GM20431 (cell line): ENCODE results near the gene HCFC1R1.

Source experiments
- in situ Hi-C: fragments of 300-500 bp; cut with MseI, MboI; formaldehyde crosslinking; loops from one replicate; pipeline ENCODE4 v1.15.0; 2020; ENCODE audit warnings: low sequenced_read_pairs; ENCODE audit not compliant: unreplicated experiment

HCFC1R1 gene

GRCh38 chr16:3036726-3037315 is 13.1 kb upstream of the HCFC1R1 start, which contains the start of gene BICDL2:
Gene BICDL2 (minus strand): TSS chr16:3036944. CDS start chr16:3035496, 1,448 bp downstream.
- in situ Hi-C loops = no loop called here

GRCh38 chr16:3035972-3036725 is 12.4 kb upstream of the HCFC1R1 start:
- in situ Hi-C loops = no loop called here

DNA sequence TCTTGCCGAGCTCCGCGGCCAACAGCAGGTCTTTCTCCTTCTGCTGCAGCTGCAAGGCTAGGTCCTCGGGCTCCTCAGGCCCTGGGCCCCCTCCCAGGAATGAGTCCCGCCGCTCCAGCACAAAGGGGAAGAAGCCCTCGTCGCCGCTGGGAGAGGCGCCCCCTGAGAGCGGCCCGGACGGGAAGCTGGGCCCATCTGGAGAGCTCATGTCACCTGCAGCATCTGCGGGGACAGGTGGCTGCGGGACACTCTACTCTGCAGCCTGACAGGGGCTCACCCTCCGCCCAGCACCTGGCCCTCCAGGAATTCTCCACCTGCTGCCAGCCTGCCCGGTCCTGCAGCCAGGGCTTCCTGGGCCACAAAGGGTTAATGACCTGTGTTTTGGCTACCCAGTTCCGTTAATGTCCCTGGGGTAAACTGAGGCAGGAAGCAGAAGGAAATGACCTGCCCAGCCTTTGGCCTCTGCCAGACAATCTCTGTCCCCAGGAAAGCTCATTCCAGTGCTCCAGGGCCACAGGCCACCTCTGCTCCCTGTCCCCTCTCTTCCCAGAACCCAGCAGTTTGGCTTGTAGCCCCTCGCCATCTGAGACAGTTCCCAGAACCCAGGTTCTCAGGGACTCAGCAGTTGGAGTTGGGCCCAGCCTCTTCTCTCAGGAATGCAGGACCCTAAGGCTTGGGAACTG is 11.7 kb upstream of the HCFC1R1 start:
- in situ Hi-C loops = no loop called here

GRCh38 chr16:3032624-3033023 is 8.9 kb upstream of the HCFC1R1 start:
- in situ Hi-C loops = no loop called here

DNA sequence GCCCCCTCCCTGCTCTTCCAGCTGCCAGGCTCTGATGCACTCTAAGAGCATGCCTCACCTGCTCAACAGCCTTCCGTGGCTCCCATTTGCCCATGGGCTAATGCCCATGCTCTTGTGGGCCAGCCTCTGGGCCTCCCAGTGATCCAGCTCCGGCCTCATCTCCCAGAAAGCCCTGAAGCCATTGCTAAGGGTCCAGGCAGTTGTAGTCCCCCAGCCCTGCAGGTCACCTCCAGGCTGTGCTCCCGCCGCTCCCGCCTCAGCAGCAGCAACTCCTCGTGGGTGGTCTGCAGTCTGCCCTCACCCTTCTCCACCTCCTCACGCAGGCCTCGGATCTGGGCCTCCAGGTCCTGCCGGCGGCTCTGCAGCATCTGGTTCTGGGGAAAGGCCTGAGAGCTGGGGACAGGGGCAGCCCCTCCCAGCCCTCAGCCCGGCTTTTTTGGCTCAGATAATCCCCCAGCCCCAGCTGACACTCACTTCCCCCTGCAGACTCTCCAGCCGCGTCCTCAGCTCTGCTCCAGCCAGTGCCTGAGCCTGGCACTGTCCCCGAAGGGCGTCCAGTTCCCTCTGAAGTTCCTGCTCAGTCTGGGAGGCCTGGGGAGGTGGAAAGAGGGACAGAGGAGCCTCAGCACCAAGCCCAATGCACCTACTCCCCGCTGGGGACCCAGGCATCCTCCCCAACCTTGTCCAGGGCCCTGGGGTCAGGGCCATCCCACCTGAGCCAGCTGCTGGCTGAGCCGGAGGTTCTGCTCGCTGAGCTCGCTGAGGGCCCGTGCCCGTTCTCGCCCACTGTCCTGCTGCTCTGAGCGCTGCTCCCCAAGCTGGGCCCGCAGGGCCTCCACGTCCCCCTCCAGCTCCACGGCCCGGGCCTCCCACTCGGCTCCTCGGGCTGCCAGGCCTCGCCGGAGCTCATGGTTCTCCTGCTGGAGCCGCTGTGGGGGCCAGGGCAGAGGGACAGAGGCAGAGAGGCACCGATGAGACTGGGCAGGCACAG is 6.8 kb upstream of the HCFC1R1 start:
- in situ Hi-C loops = no loop called here

DNA sequence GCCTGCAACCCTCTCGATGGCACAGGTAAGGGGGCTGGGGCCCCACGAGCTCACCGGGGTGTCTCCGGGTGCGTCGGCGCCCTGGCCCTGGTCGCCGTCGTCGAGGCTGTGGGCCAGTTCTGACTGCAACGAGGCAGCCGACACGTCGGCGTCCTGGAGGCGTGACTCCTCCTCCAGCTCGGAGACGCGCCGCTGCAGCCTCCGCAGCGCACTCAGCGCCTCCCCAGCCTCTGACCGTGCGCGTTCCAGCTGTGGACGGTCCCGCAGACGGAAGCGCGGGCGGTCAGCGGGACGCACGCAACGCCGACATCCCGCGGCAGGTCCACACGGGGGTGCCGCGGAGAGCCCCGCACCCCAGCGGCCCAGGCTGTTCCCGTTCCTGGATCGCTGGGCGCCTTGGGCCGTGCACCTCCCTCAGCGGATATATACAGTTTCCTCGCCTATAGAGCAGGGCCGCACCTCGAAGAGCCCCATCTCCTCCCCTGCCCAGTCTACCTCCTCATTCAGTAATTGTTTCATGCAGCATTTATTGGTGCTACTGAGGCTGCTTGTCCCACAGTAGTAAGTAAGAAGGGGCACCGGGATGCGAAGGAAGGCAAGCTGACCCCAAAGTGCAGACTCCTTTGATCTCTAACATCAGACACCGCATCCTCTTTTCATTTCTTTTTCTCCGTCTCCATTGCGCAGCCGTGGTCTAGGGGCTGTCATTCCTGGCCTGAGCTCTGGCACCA is 5.9 kb upstream of the HCFC1R1 start:
- in situ Hi-C loops = no loop called here

DNA sequence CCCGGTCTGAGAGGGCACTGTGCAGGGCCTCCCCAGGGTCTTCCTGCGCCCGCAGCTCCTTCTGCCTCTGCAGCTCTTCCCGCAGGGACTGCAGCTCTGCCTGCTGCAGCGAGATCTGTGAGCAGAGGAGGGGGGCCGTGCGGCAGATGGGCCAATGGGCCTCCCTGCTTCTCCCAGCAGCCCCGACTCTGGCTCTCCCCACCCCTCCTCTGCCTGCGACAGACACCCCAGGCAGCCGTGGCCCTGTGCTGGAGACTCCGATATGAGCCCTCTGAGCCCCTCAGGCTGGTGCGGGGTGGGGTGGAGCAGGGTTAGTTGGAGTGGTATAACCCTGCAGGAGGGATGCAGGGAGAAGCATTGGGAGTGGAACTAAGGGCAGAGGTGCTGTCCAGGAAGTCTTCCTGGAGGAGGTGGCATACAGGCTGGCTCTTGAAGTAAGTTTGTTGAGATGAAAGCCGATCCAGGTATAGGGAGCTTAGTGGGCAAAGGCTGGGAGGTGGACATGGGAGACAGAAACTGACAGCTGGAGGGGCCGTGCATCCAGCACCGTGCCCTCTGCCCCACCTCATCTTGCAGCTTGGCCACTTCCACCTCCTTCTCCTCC is 5.1 kb upstream of the HCFC1R1 start:
- in situ Hi-C loops = no loop called here

- in situ Hi-C loops = no loop called here
Observed at GRCh38 chr16:3027983-3028715, 4.4 kb upstream of the HCFC1R1 start.

DNA sequence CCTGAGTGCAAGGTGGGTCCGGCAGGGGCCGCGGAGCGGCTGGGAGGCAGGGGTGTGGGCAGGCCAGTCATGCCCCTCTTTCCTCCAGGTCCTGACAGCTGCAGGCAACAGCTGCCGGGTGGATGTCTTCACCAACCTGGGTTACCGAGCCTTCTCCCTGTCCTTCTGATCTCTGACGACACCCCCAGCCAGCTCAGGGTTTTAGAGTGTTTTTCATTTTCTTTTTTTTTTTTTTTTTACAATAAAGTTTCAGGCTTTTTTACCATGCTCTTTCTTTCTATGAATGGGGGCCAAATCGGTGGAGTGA is 3.7 kb upstream of the HCFC1R1 start:
- in situ Hi-C loops = no loop called here

DNA sequence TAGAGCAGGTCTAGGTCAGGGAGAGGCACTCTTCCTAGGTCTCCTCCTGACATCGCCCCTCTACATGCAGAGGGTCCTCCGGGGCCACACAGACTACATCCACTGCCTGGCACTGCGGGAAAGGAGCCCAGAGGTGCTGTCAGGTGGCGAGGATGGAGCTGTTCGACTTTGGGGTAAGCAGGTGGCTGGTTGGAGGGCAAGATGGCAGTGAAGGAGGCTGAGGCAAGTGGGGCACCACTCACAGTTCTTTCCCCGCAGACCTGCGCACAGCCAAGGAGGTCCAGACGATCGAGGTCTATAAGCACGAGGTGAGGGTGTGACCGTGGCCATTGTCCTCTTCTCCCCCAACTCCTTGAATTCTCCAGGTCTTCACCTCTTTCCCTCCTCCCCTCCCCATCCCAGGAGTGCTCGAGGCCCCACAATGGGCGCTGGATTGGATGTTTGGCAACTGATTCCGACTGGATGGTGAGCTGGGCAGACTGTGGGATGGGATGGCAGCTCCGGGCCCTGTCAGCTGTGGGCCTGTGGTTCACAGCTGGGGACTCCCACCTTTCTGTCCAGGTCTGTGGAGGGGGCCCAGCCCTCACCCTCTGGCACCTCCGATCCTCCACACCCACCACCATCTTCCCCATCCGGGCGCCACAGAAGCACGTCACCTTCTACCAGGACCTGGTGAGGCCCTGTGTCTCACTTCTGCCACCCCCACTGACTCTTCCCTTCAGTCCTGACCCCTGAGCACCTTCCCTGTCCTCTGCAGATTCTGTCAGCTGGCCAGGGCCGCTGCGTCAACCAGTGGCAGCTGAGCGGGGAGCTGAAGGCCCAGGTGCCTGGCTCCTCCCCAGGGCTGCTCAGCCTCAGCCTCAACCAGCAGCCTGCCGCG is 3.1 kb upstream of the HCFC1R1 start:
- in situ Hi-C loops = no loop called here

GRCh38 chr16:3026003-3026378 is 2.2 kb upstream of the HCFC1R1 start:
- in situ Hi-C loops = no loop called here

DNA sequence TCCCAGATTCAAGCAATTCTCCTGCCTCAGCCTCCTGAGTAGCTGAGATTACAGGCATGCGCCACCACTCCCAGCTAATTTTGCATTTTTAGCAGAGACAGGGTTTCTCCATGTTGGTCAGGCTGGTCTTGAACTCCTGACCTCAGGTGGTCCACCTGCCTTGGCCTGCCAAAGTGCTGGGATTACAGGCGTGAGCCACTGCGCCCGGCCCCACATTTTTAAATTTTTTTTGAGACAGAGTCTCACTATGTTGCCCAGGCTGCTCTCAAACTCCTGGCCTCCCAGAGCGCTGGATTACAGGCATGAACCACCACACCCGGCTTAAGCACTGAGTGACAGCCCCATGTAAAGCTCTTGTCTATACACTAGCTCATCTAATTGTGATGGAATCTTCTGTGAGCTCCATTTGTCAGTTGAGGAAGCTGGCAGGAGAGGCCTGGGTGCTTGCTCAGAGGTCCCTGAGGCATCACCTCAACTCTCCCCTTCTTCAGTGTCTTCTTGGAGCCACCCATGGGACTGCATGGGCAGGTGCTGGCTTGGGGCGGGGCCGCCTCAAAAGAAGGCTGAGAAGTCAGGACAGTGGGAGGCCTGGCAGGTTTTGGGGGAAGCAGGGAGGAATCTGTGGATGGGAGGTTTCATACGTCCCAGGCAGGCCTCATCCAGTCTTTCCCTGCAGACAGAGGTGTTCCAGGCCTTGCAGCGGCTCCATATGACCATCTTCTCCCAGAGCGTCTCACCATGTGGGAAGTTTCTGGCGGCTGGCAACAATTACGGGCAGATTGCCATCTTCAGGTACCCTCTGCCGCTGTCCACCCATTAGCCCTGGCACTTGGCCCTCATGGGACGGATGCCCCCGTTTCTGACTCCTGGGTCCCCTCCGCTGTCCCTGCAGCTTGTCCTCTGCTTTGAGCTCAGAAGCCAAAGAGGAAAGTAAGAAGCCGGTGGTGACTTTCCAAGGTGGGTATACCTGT is 1.6 kb upstream of the HCFC1R1 start:
- in situ Hi-C loops = no loop called here

- in situ Hi-C loops = no loop called here
Observed at GRCh38 chr16:3023415-3023668, 400 bp downstream of the HCFC1R1 start.

DNA sequence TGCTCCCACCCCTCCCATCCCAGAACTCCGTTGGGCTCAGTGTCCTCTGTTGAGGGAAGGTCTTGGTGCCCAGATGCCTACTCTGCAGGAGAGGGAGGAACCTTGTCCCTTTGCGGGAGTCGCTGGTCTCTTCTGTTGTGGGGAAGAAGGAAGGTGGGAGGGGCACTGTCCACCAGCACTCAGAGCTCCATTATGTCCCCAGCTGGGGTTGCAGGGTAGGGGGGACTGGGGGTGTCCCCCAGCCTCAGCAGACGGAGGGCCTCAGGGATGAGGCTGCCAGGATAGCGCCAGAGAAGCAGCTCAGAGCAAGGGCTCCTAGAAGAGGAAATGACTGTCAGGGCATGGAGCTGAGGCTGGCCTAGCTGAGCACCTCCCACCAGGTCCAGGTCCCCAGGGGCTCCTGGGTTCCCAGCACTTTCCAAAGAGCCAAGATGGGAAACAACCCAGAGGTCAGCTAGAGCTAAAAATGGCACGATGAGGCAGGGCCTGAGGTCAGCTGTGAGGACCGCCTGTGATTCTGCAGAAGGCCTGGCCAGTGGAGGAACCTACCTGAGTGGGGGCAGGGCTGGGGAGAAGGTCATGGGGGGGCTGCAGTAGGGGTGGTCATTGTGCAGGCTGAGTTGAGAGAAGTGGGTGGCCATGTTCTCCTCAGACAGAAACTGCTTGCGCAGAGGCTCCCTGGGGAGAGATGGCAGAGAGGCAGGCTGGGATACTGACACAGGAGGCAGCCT is 893 bp downstream of the HCFC1R1 start:
- in situ Hi-C loops = no loop called here

- in situ Hi-C loops = no loop called here
Observed at GRCh38 chr16:3022208-3022683, 1.5 kb downstream of the HCFC1R1 start.
